ENCODE results near the gene NCKAP5. TPM values are rescaled to one million over a fixed set of nuclear protein-coding genes. Genes with fewer than 3 reads are reported as not detected.

Gene NCKAP5
- total RNA-seq, 1 donor from 2014 or later: 2.7 TPM

DNA sequence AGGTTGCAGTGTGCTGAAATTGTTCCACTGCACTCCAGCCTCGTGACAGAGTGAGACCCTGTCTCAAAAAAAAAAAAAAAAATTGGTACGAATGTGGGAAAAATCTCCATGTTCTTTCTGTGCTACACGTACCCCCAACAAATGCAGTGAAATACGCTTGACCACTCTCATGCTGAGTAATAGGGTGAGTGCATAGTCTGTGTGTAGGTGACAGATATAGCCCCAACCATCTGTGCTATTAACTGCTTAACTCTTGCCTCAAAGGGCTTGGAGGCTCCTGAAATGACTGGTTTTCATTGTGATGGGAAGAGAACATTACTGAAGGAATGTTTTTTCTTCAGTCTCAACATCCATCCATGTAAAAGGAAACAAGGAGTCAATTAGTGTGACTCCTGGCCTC is 913.9 kb downstream of the NCKAP5 start:
- H3K27ac ChIP-seq (ENCODE audit: low read depth, low read length): no peak overlapping the region
- H4K20me1 ChIP-seq (ENCODE audit: insufficient read depth, low read length): peaks cover 55% of the 10 kb centered on the region
- no peaks in the 10 kb centered on the region for H3K9me3 Mint-ChIP-seq (ENCODE audit: unreplicated experiment)
- H3K4me2 ChIP-seq (ENCODE audit: low read length): no peak overlapping the region
- peaks cover 8% of the 10 kb centered on the region for H3K36me3 Mint-ChIP-seq (ENCODE audit: low read depth, unreplicated experiment)
- H3K27ac Mint-ChIP-seq (ENCODE audit: unreplicated experiment): no peak overlapping the region
- no peak for FAIRE-seq
- no peaks in the 10 kb centered on the region for H3K9me3 ChIP-seq (ENCODE audit: insufficient read depth, low read depth, low read length)
- no peaks in the 10 kb centered on the region for H3K27me3 Mint-ChIP-seq (ENCODE audit: low read depth, unreplicated experiment)
- peaks cover 15% of the 10 kb centered on the region for H3K4me1 ChIP-seq (ENCODE audit: insufficient read depth, low read length)
- H3K4me3 ChIP-seq (ENCODE audit: insufficient read depth, low read depth, low read length): no peak overlapping the region
- TF ChIP-seq, protein P1, sequence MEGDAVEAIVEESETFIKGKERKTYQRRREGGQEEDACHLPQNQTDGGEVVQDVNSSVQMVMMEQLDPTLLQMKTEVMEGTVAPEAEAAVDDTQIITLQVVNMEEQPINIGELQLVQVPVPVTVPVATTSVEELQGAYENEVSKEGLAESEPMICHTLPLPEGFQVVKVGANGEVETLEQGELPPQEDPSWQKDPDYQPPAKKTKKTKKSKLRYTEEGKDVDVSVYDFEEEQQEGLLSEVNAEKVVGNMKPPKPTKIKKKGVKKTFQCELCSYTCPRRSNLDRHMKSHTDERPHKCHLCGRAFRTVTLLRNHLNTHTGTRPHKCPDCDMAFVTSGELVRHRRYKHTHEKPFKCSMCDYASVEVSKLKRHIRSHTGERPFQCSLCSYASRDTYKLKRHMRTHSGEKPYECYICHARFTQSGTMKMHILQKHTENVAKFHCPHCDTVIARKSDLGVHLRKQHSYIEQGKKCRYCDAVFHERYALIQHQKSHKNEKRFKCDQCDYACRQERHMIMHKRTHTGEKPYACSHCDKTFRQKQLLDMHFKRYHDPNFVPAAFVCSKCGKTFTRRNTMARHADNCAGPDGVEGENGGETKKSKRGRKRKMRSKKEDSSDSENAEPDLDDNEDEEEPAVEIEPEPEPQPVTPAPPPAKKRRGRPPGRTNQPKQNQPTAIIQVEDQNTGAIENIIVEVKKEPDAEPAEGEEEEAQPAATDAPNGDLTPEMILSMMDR (IDR thresholded peaks at IDR 0.05; ENCODE audit: insufficient read depth, low read depth, low read length): no peak
- no peak for TF ChIP-seq EZH2 (IDR thresholded peaks at IDR 0.05; ENCODE audit: insufficient read depth, low read length)
- peaks cover 55% of the 10 kb centered on the region for H3K79me2 ChIP-seq (ENCODE audit: insufficient read depth, low read length)
- H2AFZ ChIP-seq (ENCODE audit: low read depth, low read length): no peak overlapping the region
- no peaks in the 10 kb centered on the region for H3K27me3 ChIP-seq (ENCODE audit: insufficient read depth, low read length)
- DNase-seq (ENCODE audit: low read depth): no peak
- H3K36me3 ChIP-seq (ENCODE audit: insufficient read depth, low read length): peaks cover 16% of the 10 kb centered on the region
- no peak overlapping the region for H3K4me3 Mint-ChIP-seq (ENCODE audit: unreplicated experiment)
- peaks cover 7% of the 10 kb centered on the region for H3K4me1 Mint-ChIP-seq (ENCODE audit: low read depth, unreplicated experiment)
- H3K9ac ChIP-seq (ENCODE audit: low read length): no peak overlapping the region

DNA sequence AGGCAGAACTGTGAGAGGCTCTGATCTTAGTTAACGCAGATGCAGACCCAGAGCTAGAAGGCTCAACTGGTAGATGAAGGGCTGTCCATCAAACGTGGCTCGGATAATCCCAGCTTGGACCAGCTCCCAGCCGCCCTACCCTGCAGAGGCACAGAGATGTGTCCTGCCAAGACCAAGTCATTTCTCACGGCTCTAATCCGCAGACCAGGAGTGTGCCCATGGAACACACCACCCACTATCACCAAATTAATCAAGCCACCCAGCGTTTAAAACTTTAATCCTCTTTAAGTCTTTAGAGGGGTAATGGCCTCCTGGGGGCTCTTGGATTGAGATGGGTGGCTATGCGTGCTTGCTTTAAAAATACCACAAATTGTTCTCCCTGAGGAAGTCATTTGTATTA is 915.8 kb downstream of the NCKAP5 start:
- Histone ChIP-seq H3K79me2 (ENCODE audit: insufficient read depth, low read length) (peaks cover 58% of the 10 kb centered on the region), H3K9me3 (ENCODE audit: insufficient read depth, low read depth, low read length) (no peaks in the 10 kb centered on the region), H3K4me3 (ENCODE audit: insufficient read depth, low read depth, low read length) (no peak overlapping the region), H4K20me1 (ENCODE audit: insufficient read depth, low read length) (peaks cover 64% of the 10 kb centered on the region), H3K9ac (ENCODE audit: low read length) (no peak overlapping the region), H3K36me3 (ENCODE audit: insufficient read depth, low read length) (peaks cover under 1% of the 10 kb centered on the region), H3K27ac (ENCODE audit: low read depth, low read length) (peak overlapping the region; percentile 3), H3K27me3 (ENCODE audit: insufficient read depth, low read length) (no peaks in the 10 kb centered on the region), H3K4me2 (ENCODE audit: low read length) (peak overlapping the region; percentile 27), H2AFZ (ENCODE audit: low read depth, low read length) (no peak overlapping the region), H3K4me1 (ENCODE audit: insufficient read depth, low read length) (peaks cover 15% of the 10 kb centered on the region)
- Mint-ChIP-seq H3K27ac (ENCODE audit: unreplicated experiment) (no peak overlapping the region), H3K4me3 (ENCODE audit: unreplicated experiment) (no peak overlapping the region), H3K4me1 (ENCODE audit: low read depth, unreplicated experiment) (peaks cover 7% of the 10 kb centered on the region), H3K9me3 (ENCODE audit: unreplicated experiment) (no peaks in the 10 kb centered on the region), H3K27me3 (ENCODE audit: low read depth, unreplicated experiment) (no peaks in the 10 kb centered on the region), H3K36me3 (ENCODE audit: low read depth, unreplicated experiment) (peaks cover 1% of the 10 kb centered on the region)
- TF ChIP-seq, protein P1 (IDR thresholded peaks at IDR 0.05; ENCODE audit: insufficient read depth, low read depth, low read length): no peak
- DNase-seq (ENCODE audit: low read depth) (no peak), FAIRE-seq (no peak)

- peak; percentile 26 for FAIRE-seq
- H3K4me2 ChIP-seq (ENCODE audit: low read length): peak overlapping the region; percentile 27
- peaks cover 1% of the 10 kb centered on the region for H3K36me3 Mint-ChIP-seq (ENCODE audit: low read depth, unreplicated experiment)
Observed at GRCh38 chr2:132651115-132652045, 916.9 kb downstream of the NCKAP5 start.

More at GRCh38 chr2:132651115-132652045, 916.9 kb downstream of the NCKAP5 start:
- TF ChIP-seq EZH2 (IDR thresholded peaks at IDR 0.05; ENCODE audit: insufficient read depth, low read length): no peak
- TF ChIP-seq, protein P1 (IDR thresholded peaks at IDR 0.05; ENCODE audit: insufficient read depth, low read depth, low read length): peak; percentile 35
- H3K9ac ChIP-seq (ENCODE audit: low read length): no peak overlapping the region
- peak overlapping the region; percentile 6 for H3K4me3 ChIP-seq (ENCODE audit: insufficient read depth, low read depth, low read length)
- peaks cover 64% of the 10 kb centered on the region for H4K20me1 ChIP-seq (ENCODE audit: insufficient read depth, low read length)
- H3K4me1 ChIP-seq (ENCODE audit: insufficient read depth, low read length): peaks cover 15% of the 10 kb centered on the region
- Mint-ChIP-seq H3K27me3 (ENCODE audit: low read depth, unreplicated experiment) (no peaks in the 10 kb centered on the region), H3K27ac (ENCODE audit: unreplicated experiment) (no peak overlapping the region), H3K4me1 (ENCODE audit: low read depth, unreplicated experiment) (peaks cover 4% of the 10 kb centered on the region), H3K9me3 (ENCODE audit: unreplicated experiment) (no peaks in the 10 kb centered on the region), H3K4me3 (ENCODE audit: unreplicated experiment) (no peak overlapping the region)
- no peaks in the 10 kb centered on the region for H3K9me3 ChIP-seq (ENCODE audit: insufficient read depth, low read depth, low read length)
- H3K36me3 ChIP-seq (ENCODE audit: insufficient read depth, low read length): peaks cover 4% of the 10 kb centered on the region
- H3K27ac ChIP-seq (ENCODE audit: low read depth, low read length): no peak overlapping the region
- no peak overlapping the region for H2AFZ ChIP-seq (ENCODE audit: low read depth, low read length)
- peak; percentile 36 for DNase-seq (ENCODE audit: low read depth)
- H3K27me3 ChIP-seq (ENCODE audit: insufficient read depth, low read length): no peaks in the 10 kb centered on the region
- peaks cover 58% of the 10 kb centered on the region for H3K79me2 ChIP-seq (ENCODE audit: insufficient read depth, low read length)
